H1 (cell line): Measurements from ENCODE around the gene FRMD3. TPM values are rescaled to one million over a fixed set of nuclear protein-coding genes. Genes with fewer than 3 reads are reported as not detected.

Experiments
- BRCA1 ChIP-seq: IDR thresholded peaks from 2 replicates; pipeline ENCODE4 v1.6.1; 2012; ENCODE audit warnings: low read depth, low read length, improper control_type of control experiment
- CHD7 ChIP-seq: fragments of 300-600 bp; sonication (generic); IDR thresholded peaks from 2 replicates; pipeline ENCODE4 v1.7.1; 2012; ENCODE audit warnings: low read length, moderate library complexity, mild to moderate bottlenecking, inconsistent platforms; ENCODE audit not compliant: insufficient replicate concordance
- EGR1 ChIP-seq: IDR thresholded peaks from 2 replicates; pipeline ENCODE4 v1.6.1; 2011; ENCODE audit warnings: low read depth, low read length, borderline replicate concordance
- EZH2 ChIP-seq: fragments of 200-600 bp; sonication (generic); IDR thresholded peaks from 2 replicates; pipeline ENCODE4 v1.7.1; 2012; ENCODE audit warnings: low read depth, mild to moderate bottlenecking, moderate library complexity, low read length, inconsistent platforms; ENCODE audit not compliant: severe bottlenecking
- FOSL1 ChIP-seq: IDR thresholded peaks from 2 replicates; pipeline ENCODE4 v1.6.1; 2011; ENCODE audit warnings: mild to moderate bottlenecking, low read depth, low read length, moderate library complexity; ENCODE audit not compliant: insufficient read depth
- KDM4A ChIP-seq: IDR thresholded peaks from one replicate; pipeline ENCODE4 v1.7.1; 2012; ENCODE audit warnings: low read depth, mild to moderate bottlenecking, moderate library complexity, low read length, inconsistent platforms; ENCODE audit not compliant: severe bottlenecking
- NANOG ChIP-seq: IDR thresholded peaks from 2 replicates; pipeline ENCODE4 v1.6.1; 2011; ENCODE audit warnings: low read length, low read depth, mild to moderate bottlenecking, inconsistent platforms; ENCODE audit not compliant: insufficient read depth, poor library complexity, severe bottlenecking
- USF2 ChIP-seq: IDR thresholded peaks from 2 replicates; pipeline ENCODE4 v1.6.1; 2011; ENCODE audit warnings: low read length, improper control_type of control experiment
- polyA plus RNA-seq, 7 experiments: library from polyadenylated mRNA; depleted of rRNA in 3 of 7; stranded (reverse) in 5 of 7; unstranded in 2 of 7; fragments of >200 nt in 5 of 7; fragments of 200-250 nt in 2 of 7; gene quantifications; 1 replicate in 5 of 7; 2 replicates in 1 of 7; 4 replicates in 1 of 7; pipeline versions ENCODE4 v1.2.1 to v1.2.3, GENCODE V29; 2011 to 2013; ENCODE audit warnings: missing spikeins in 2 of 7, mixed read lengths in 2 of 7
- total RNA-seq: library from RNA; stranded (reverse); fragmentation: NEBNext Ultra II Directional; extraction: Animal tissue kit (Norgen Biotek cat#: 25700); gene quantifications from 2 replicates; pipeline ENCODE4 v1.2.1, GENCODE V29; 2021

The FRMD3 gene
- total and polyA plus RNA-seq, 2 of the 8 experiments (the other 6 are each of a cell fraction or from before 2014, with no cell fraction given), result 0.15 to 1.4 TPM

GRCh38 chr9:83413367-83413766 is 124.8 kb downstream of the FRMD3 start (continued):
- TF ChIP-seq BRCA1 (no peak), NANOG (no peak), CHD7 (no peak), EGR1 (no peak), KDM4A (no peak), FOSL1 (no peak), EZH2 (no peak), USF2 (no peak)
- TF ChIP-seq, all 59 proteins: peak for 0
